GM21529 (cell line): Measurements from ENCODE around the gene IFT52.
"Not testable (repeated sequence)": the region's sequence is repeated elsewhere in the genome, so short reads cannot be mapped to it uniquely, and the experiment has no call there.

ENCODE experiments used
- ATAC-seq: cut with Tn5 transposase; IDR thresholded peaks from one replicate; pipeline ENCODE4 v1.9.1; 2021; ENCODE audit not compliant: unreplicated experiment

IFT52 gene

GRCh38 chr20:43650997-43651525 lies 60.3 kb downstream of the IFT52 start:
- no peak for ATAC-seq

- ATAC-seq = not testable (repeated sequence)
Measured at GRCh38 chr20:43651650-43652184, 61.0 kb downstream of the IFT52 start.

GRCh38 chr20:43653966-43654365 lies 63.2 kb downstream of the IFT52 start:
- no peak for ATAC-seq

GRCh38 chr20:43655176-43655575 lies 64.4 kb downstream of the IFT52 start:
- ATAC-seq = not testable (repeated sequence)

- ATAC-seq = no peak
Measured at GRCh38 chr20:43655937-43656336, 65.2 kb downstream of the IFT52 start.

GRCh38 chr20:43658069-43658722 lies 67.5 kb downstream of the IFT52 start:
- peak; percentile 3 for ATAC-seq

GRCh38 chr20:43658723-43659419 lies 68.1 kb downstream of the IFT52 start:
- no peak for ATAC-seq

- ATAC-seq = no peak
Measured at GRCh38 chr20:43662943-43663655, 72.4 kb downstream of the IFT52 start.

GRCh38 chr20:43665466-43666176 lies 74.9 kb downstream of the IFT52 start:
- ATAC-seq = no peak

- peak; percentile 76 for ATAC-seq
Measured at GRCh38 chr20:43666376-43667328, 75.9 kb downstream of the IFT52 start, which contains the start of gene MYBL2. MYBL2 (plus strand) TSS chr20:43667114; CDS start chr20:43667284, 170 bp downstream.

- ATAC-seq = no peak
Measured at GRCh38 chr20:43667341-43668132, 76.8 kb downstream of the IFT52 start.

- no peak for ATAC-seq
Measured at GRCh38 chr20:43669332-43669731, 78.6 kb downstream of the IFT52 start.

GRCh38 chr20:43670423-43670822 lies 79.7 kb downstream of the IFT52 start:
- no peak for ATAC-seq

GRCh38 chr20:43676368-43676767 lies 85.6 kb downstream of the IFT52 start:
- ATAC-seq = no peak

- peak; percentile 22 for ATAC-seq
Measured at GRCh38 chr20:43680981-43681380, 90.2 kb downstream of the IFT52 start.

- peak; percentile 12 for ATAC-seq
Measured at GRCh38 chr20:43681468-43681942, 90.8 kb downstream of the IFT52 start.

- ATAC-seq = peak; percentile 92
Measured at GRCh38 chr20:43681991-43682410, 91.3 kb downstream of the IFT52 start.

GRCh38 chr20:43682446-43682845 lies 91.7 kb downstream of the IFT52 start:
- ATAC-seq = peak; percentile 30

- ATAC-seq = no peak
Measured at GRCh38 chr20:43686820-43687219, 96.1 kb downstream of the IFT52 start.
